SK-N-SH (cell line): ENCODE results near the gene PLLP. TPM values are rescaled to one million over a fixed set of nuclear protein-coding genes. Genes with fewer than 3 reads are reported as not detected.

ENCODE experiments used
- CTCF ChIA-PET: fragments of 300-600, 350-600 bp; formaldehyde crosslinking; extraction: SDS; loops from one replicate; lab custom pipeline; 2021; lab: Yijun Ruan, JAX
- POLR2A ChIA-PET: fragments of 350-600 bp; sonication (Branson Sonifier 250); formaldehyde crosslinking; extraction: SDS; loops from one replicate; lab custom pipeline; 2020; ENCODE audit warnings: antibody characterized with exemption, inconsistent platforms; lab: Yijun Ruan, JAX
- DNase-seq: peaks from one replicate; pipeline ENCODE4 v3.0.0; 2012
- H2AFZ ChIP-seq: fragments of 200-600 bp; sonication (generic); 2 replicates; pipeline ENCODE4 v1.8.1; 2016; ENCODE audit warnings: antibody characterized with exemption, mild to moderate bottlenecking, low read depth
- H3F3A ChIP-seq: fragments of 200-600 bp; sonication (generic); replicated peaks from 2 replicates; pipeline ENCODE3; 2016; ENCODE audit warnings: antibody characterized with exemption, mild to moderate bottlenecking; ENCODE audit not compliant: insufficient read depth
- H3K27ac ChIP-seq, 2 experiments: fragments of 200-500 bp in 1 of 2; fragments of 200-600 bp in 1 of 2; sonication (Bioruptor generic) in 1 of 2; sonication (generic), shearing (Covaris generic) in 1 of 2; 2 replicates each; pipeline versions ENCODE4 v1.5.1 to v1.6.1; 2014 to 2016; ENCODE audit warnings: low read depth in 2 of 2, inconsistent platforms in 1 of 2, low read length in 1 of 2, mild to moderate bottlenecking in 1 of 2, mixed read lengths in 1 of 2
- H3K27me3 ChIP-seq: fragments of 200-600 bp; sonication (generic), shearing (Covaris generic); 2 replicates; pipeline ENCODE4 v1.6.1; 2016; ENCODE audit warnings: mixed run types; ENCODE audit not compliant: insufficient read depth
- H3K36me3 ChIP-seq, 2 experiments: fragments of 200-500 bp in 1 of 2; fragments of 200-600 bp in 1 of 2; sonication (Bioruptor generic) in 1 of 2; sonication (generic) in 1 of 2; replicated peaks in 1 of 2; 2 replicates each; pipeline versions ENCODE3 to v1.5.1; 2014 to 2016; ENCODE audit warnings: low read length in 1 of 2, mild to moderate bottlenecking in 1 of 2; ENCODE audit not compliant: insufficient read depth in 2 of 2, control insufficient read depth in 1 of 2
- H3K4me1 ChIP-seq, 2 experiments: fragments of 200-500 bp in 1 of 2; fragments of 200-600 bp in 1 of 2; sonication (Bioruptor generic) in 1 of 2; sonication (generic), shearing (Covaris generic) in 1 of 2; 2 replicates each; pipeline versions ENCODE4 v1.5.1 to v1.6.1; 2014 to 2016; ENCODE audit warnings: low read depth in 1 of 2, low read length in 1 of 2, mixed run types in 1 of 2; ENCODE audit not compliant: insufficient read depth in 2 of 2, control insufficient read depth in 1 of 2
- H3K4me2 ChIP-seq: fragments of 200-600 bp; sonication (generic), shearing (Covaris generic); 2 replicates; pipeline ENCODE4 v1.6.1; 2017; ENCODE audit warnings: mixed run types
- H3K4me3 ChIP-seq, 2 experiments: fragments of 200-500 bp in 1 of 2; fragments of 200-600 bp in 1 of 2; sonication (Bioruptor generic) in 1 of 2; sonication (generic), shearing (Covaris generic) in 1 of 2; 2 replicates each; pipeline versions ENCODE4 v1.5.1 to v1.8.1; 2014 to 2016; ENCODE audit warnings: low read depth in 2 of 2, inconsistent platforms in 1 of 2, low read length in 1 of 2, mild to moderate bottlenecking in 1 of 2, mixed read lengths in 1 of 2, moderate library complexity in 1 of 2
- H3K79me2 ChIP-seq: fragments of 200-600 bp; sonication (generic); 2 replicates; pipeline ENCODE4 v1.8.1; 2017; ENCODE audit warnings: mild to moderate bottlenecking; ENCODE audit not compliant: insufficient read depth
- H3K9ac ChIP-seq: fragments of 200-600 bp; sonication (generic); 2 replicates; pipeline ENCODE4 v1.6.1; 2017; ENCODE audit warnings: mixed run types
- H3K9me2 ChIP-seq: fragments of 200-600 bp; sonication (generic); 2 replicates; pipeline ENCODE4 v1.6.1; 2017; ENCODE audit warnings: mixed run types
- H3K9me3 ChIP-seq: fragments of 200-600 bp; sonication (generic); 2 replicates; pipeline ENCODE4 v1.6.1; 2017; ENCODE audit warnings: mixed run types, mild to moderate bottlenecking, moderate library complexity
- H4K20me1 ChIP-seq: fragments of 200-600 bp; sonication (generic); 2 replicates; pipeline ENCODE4 v1.6.1; 2017; ENCODE audit warnings: mild to moderate bottlenecking, mixed run types; ENCODE audit not compliant: insufficient read depth
- ELF1 ChIP-seq: IDR thresholded peaks from 2 replicates; pipeline ENCODE4 v1.4.0; 2012
- EP300 ChIP-seq, 2 experiments: IDR thresholded peaks; 2 replicates each; pipeline versions ENCODE4 v1.4.0 to v1.6.1; 2012; ENCODE audit warnings: borderline replicate concordance in 1 of 2, low read depth in 1 of 2, low read length in 1 of 2
- FOSL2 ChIP-seq: IDR thresholded peaks from 2 replicates; pipeline ENCODE4 v1.4.0; 2012; ENCODE audit warnings: low read depth, mild to moderate bottlenecking, moderate library complexity, borderline replicate concordance
- FOXJ3 ChIP-seq: sonication (generic); formaldehyde crosslinking; IDR thresholded peaks from 2 replicates; pipeline ENCODE4 v1.5.1; 2020; ENCODE audit warnings: mild to moderate bottlenecking, missing genetic modification reagents
- GATA2 ChIP-seq: sonication (generic); formaldehyde crosslinking; IDR thresholded peaks from 2 replicates; pipeline ENCODE4 v1.5.0; 2020; ENCODE audit warnings: mild to moderate bottlenecking, missing genetic modification reagents
- MAX ChIP-seq: IDR thresholded peaks from 2 replicates; pipeline ENCODE4 v1.4.0; 2012; ENCODE audit warnings: low read depth
- RCOR1 ChIP-seq: fragments of 150-350 bp; IDR thresholded peaks from 2 replicates; pipeline ENCODE4 v1.6.1; 2017; ENCODE audit warnings: antibody characterized with exemption, low read length
- RXRA ChIP-seq: IDR thresholded peaks from 2 replicates; pipeline ENCODE4 v1.4.0; 2012; ENCODE audit warnings: low read depth, mild to moderate bottlenecking, borderline replicate concordance
- SIN3A ChIP-seq: IDR thresholded peaks from 2 replicates; pipeline ENCODE4 v1.6.1; 2012; ENCODE audit warnings: low read depth, mild to moderate bottlenecking, low read length, moderate library complexity, borderline replicate concordance
- USF2 ChIP-seq: fragments of 150-350 bp; IDR thresholded peaks from 2 replicates; pipeline ENCODE4 v1.6.1; 2017; ENCODE audit warnings: antibody characterized with exemption, low read length, low read depth, borderline replicate concordance
- YY1 ChIP-seq: IDR thresholded peaks from 2 replicates; pipeline ENCODE4 v1.4.0; 2012; ENCODE audit warnings: low read depth, mild to moderate bottlenecking
- WGBS: methylation state at CpG from one replicate; pipeline ENCODE4 v1.1.6; 2017; ENCODE audit warnings: low lambda C conversion rate; 5-methylcytosine and 5-hydroxymethylcytosine counted together
- polyA plus RNA-seq, 3 experiments: library from polyadenylated mRNA; depleted of rRNA; stranded (reverse); fragments of >200 nt; gene quantifications; 2 replicates each; pipeline ENCODE4 v1.2.3, GENCODE V29; 2012
- TF ChIP-seq, protein P1 (sequence below): IDR thresholded peaks from 2 replicates; pipeline ENCODE4; 2012
- TF ChIP-seq, protein P2 (sequence below): fragments of 200-600 bp; sonication (generic); IDR thresholded peaks from 2 replicates; pipeline ENCODE4 v1.6.1; 2017; ENCODE audit warnings: antibody characterized with exemption, mild to moderate bottlenecking, moderate library complexity
- TF ChIP-seq, protein P3 (sequence below): IDR thresholded peaks from 2 replicates; pipeline ENCODE4 v1.4.0; 2012; ENCODE audit warnings: low read depth, borderline replicate concordance

PLLP gene
- polyA plus RNA-seq, 1 of the 3 experiments (the other 2 are of a cell fraction), result 1.3 TPM

DNA sequence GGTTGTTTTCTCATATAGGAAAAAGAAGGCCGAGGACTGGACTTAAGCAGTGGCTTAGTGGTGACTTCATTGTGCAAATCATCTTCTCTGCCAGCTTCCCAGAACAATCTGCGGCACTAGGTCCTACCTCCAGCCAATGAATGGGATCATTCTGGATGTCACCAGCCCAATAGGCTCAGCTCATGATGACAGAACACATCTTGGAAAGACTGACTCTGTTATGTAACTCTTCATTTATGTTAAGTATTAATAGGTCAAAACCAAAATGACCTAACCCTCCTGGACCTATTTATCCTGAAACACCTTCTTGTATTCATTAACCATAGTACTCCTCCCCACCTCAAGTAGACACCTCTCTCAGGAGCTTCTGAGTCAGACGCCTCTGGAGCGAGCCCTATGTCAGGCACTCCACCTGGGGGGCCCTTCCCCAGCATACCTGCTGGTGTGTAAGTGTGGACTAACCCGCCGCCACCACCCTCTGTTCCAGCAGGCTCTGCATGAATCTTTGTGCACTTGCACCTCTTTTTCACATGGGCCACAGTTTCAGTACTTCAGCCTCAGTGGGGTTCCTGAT lies 32.2 kb downstream of the PLLP start:
- Histone ChIP-seq H3K9me2 (no peaks in the 10 kb centered on the region), H3K9ac (no peak overlapping the region), H3K4me3 (no peak overlapping the region), H3K4me2 (no peak overlapping the region), H2AFZ (no peak overlapping the region), H3K79me2 (no peaks in the 10 kb centered on the region), H3K36me3 (peaks cover 41 to 56% of the 10 kb centered on the region in 2 experiments), H3K27me3 (no peaks in the 10 kb centered on the region), H4K20me1 (no peaks in the 10 kb centered on the region), H3K9me3 (no peaks in the 10 kb centered on the region), H3K4me1 (no peaks in the 10 kb centered on the region), H3F3A (peaks cover 2% of the 10 kb centered on the region), H3K27ac (no peak overlapping the region)
- DNase-seq, result no peak
- ChIA-PET CTCF (no interaction called here), POLR2A (no interaction called here)
- WGBS, result 96% methylated on average over 4 of the region's 6 CpGs
- no peak for TF ChIP-seq ELF1
- no peak for TF ChIP-seq USF2
- TF ChIP-seq YY1, result no peak
- TF ChIP-seq RXRA, result no peak
- TF ChIP-seq GATA2 (CRISPR knock-in tag), result no peak
- no peak for TF ChIP-seq EP300 (IDR thresholded peaks at IDR 0.05; ENCODE audit: borderline replicate concordance in 1 of 2, low read depth in 1 of 2, low read length in 1 of 2)
- no peak for TF ChIP-seq FOSL2
- no peak for TF ChIP-seq FOXJ3 (CRISPR knock-in tag)
- TF ChIP-seq SIN3A, result no peak
- TF ChIP-seq, protein P1, sequence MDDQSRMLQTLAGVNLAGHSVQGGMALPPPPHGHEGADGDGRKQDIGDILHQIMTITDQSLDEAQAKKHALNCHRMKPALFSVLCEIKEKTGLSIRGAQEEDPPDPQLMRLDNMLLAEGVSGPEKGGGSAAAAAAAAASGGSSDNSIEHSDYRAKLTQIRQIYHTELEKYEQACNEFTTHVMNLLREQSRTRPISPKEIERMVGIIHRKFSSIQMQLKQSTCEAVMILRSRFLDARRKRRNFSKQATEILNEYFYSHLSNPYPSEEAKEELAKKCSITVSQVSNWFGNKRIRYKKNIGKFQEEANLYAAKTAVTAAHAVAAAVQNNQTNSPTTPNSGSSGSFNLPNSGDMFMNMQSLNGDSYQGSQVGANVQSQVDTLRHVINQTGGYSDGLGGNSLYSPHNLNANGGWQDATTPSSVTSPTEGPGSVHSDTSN, result no peak
- TF ChIP-seq, protein P2, sequence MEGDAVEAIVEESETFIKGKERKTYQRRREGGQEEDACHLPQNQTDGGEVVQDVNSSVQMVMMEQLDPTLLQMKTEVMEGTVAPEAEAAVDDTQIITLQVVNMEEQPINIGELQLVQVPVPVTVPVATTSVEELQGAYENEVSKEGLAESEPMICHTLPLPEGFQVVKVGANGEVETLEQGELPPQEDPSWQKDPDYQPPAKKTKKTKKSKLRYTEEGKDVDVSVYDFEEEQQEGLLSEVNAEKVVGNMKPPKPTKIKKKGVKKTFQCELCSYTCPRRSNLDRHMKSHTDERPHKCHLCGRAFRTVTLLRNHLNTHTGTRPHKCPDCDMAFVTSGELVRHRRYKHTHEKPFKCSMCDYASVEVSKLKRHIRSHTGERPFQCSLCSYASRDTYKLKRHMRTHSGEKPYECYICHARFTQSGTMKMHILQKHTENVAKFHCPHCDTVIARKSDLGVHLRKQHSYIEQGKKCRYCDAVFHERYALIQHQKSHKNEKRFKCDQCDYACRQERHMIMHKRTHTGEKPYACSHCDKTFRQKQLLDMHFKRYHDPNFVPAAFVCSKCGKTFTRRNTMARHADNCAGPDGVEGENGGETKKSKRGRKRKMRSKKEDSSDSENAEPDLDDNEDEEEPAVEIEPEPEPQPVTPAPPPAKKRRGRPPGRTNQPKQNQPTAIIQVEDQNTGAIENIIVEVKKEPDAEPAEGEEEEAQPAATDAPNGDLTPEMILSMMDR, result no peak
- no peak for TF ChIP-seq RCOR1
- TF ChIP-seq MAX, result no peak
- TF ChIP-seq, protein P3, sequence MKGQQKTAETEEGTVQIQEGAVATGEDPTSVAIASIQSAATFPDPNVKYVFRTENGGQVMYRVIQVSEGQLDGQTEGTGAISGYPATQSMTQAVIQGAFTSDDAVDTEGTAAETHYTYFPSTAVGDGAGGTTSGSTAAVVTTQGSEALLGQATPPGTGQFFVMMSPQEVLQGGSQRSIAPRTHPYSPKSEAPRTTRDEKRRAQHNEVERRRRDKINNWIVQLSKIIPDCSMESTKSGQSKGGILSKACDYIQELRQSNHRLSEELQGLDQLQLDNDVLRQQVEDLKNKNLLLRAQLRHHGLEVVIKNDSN, result no peak
